Measurements from ENCODE around the gene PCDHGA7. TPM values are rescaled to one million over a fixed set of nuclear protein-coding genes. Genes with fewer than 3 reads are reported as not detected.
A peak's percentile ranks its signal among the peaks of the same experiment; 100 is the strongest.
"Not testable (repeated sequence)": the region's sequence is repeated elsewhere in the genome, so short reads cannot be mapped to it uniquely, and the experiment has no call there.

The PCDHGA7 gene
- polyA plus RNA-seq, 4 donors = 0.30 to 0.32 TPM; not detected in 2

GRCh38 chr5:141403387-141403786 lies 20.8 kb downstream of the PCDHGA7 start:
- FAIRE-seq (no peak), DNase-seq (no peak)
- no peak overlapping the region for H3K4me3 ChIP-seq (ENCODE audit: low read depth in 1 of 3, low read length in 3 of 3)
- H3K27ac ChIP-seq (ENCODE audit: low read depth in 1 of 3, low read length in 2 of 3) = no peak overlapping the region
- H3K27me3 ChIP-seq (ENCODE audit: control insufficient read depth in 3 of 3, insufficient read depth in 3 of 3, low read length in 3 of 3) = peaks cover 0 to 58% (median 34%) of the 10 kb centered on the region in 3 donors
- no peaks in the 10 kb centered on the region for H3K36me3 ChIP-seq (ENCODE audit: control insufficient read depth in 3 of 3, insufficient read depth in 2 of 3, low read depth in 1 of 3, low read length in 3 of 3)
- no peaks in the 10 kb centered on the region for H3K4me1 ChIP-seq (ENCODE audit: control insufficient read depth in 3 of 3, insufficient read depth in 2 of 3, low read depth in 1 of 3, low read length in 2 of 3)
- WGBS, 3 donors = 31 to 45% (median 41%) methylated on average over 22 of the region's 22 CpGs
- H3K9me3 ChIP-seq (ENCODE audit: control insufficient read depth in 2 of 2, insufficient read depth in 1 of 2, low read depth in 1 of 2, low read length in 1 of 2) = peaks cover 0 to 64% of the 10 kb centered on the region in 2 donors

- 11 to 29% (median 25%) methylated on average over 44 to 51 of the region's 51 CpGs for WGBS, 3 donors
- not testable (repeated sequence) for FAIRE-seq
- peak within 1 kb of the TSS in 2 of 3 donors; percentile 1 to 26 for H3K4me3 ChIP-seq (ENCODE audit: low read depth in 1 of 3, low read length in 3 of 3)
Observed at GRCh38 chr5:141407790-141408505, 25.4 kb downstream of the PCDHGA7 start, which contains the start of gene PCDHGB6. TSS of gene PCDHGB6 (plus strand) at chr5:141408021. CDS start at chr5:141408203, 182 bp downstream.

GRCh38 chr5:141409598-141410306 lies 27.2 kb downstream of the PCDHGA7 start:
- no peak for FAIRE-seq
- 25 to 51% (median 50%) methylated on average over 63 to 64 of the region's 64 CpGs for WGBS, 3 donors
- DNase-seq = no peak
- Histone ChIP-seq H3K27ac (ENCODE audit: low read depth in 1 of 3, low read length in 2 of 3) (no peak overlapping the region), H3K4me1 (ENCODE audit: control insufficient read depth in 3 of 3, insufficient read depth in 2 of 3, low read depth in 1 of 3, low read length in 2 of 3) (no peaks in the 10 kb centered on the region), H3K27me3 (ENCODE audit: control insufficient read depth in 3 of 3, insufficient read depth in 3 of 3, low read length in 3 of 3) (peaks cover 0 to 60% (median 33%) of the 10 kb centered on the region in 3 donors), H3K9me3 (ENCODE audit: control insufficient read depth in 2 of 2, insufficient read depth in 1 of 2, low read depth in 1 of 2, low read length in 1 of 2) (peaks cover 3 to 73% of the 10 kb centered on the region in 2 donors), H3K4me3 (ENCODE audit: low read depth in 1 of 3, low read length in 3 of 3) (no peak overlapping the region), H3K36me3 (ENCODE audit: control insufficient read depth in 3 of 3, insufficient read depth in 2 of 3, low read depth in 1 of 3, low read length in 3 of 3) (no peaks in the 10 kb centered on the region)

More at GRCh38 chr5:141407790-141408505, 25.4 kb downstream of the PCDHGA7 start, which contains the start of gene PCDHGB6:
- DNase-seq = peak; percentile 16 to 58
- not testable (repeated sequence) for H3K4me1 ChIP-seq (ENCODE audit: control insufficient read depth in 3 of 3, insufficient read depth in 2 of 3, low read depth in 1 of 3, low read length in 2 of 3); H3K27ac ChIP-seq (ENCODE audit: low read depth in 1 of 3, low read length in 2 of 3); H3K36me3 ChIP-seq (ENCODE audit: control insufficient read depth in 3 of 3, insufficient read depth in 2 of 3, low read depth in 1 of 3, low read length in 3 of 3)
- Histone ChIP-seq H3K27me3 (ENCODE audit: control insufficient read depth in 3 of 3, insufficient read depth in 3 of 3, low read length in 3 of 3) (peaks cover 0 to 62% (median 34%) of the 10 kb centered on the region in 3 donors), H3K9me3 (ENCODE audit: control insufficient read depth in 2 of 2, insufficient read depth in 1 of 2, low read depth in 1 of 2, low read length in 1 of 2) (peaks cover 3 to 73% of the 10 kb centered on the region in 2 donors)

GRCh38 chr5:141411575-141411974 lies 29.0 kb downstream of the PCDHGA7 start:
- Histone ChIP-seq H3K4me3 (ENCODE audit: low read depth in 1 of 3, low read length in 3 of 3) (no peak overlapping the region), H3K27ac (ENCODE audit: low read depth in 1 of 3, low read length in 2 of 3) (no peak overlapping the region), H3K9me3 (ENCODE audit: control insufficient read depth in 2 of 2, insufficient read depth in 1 of 2, low read depth in 1 of 2, low read length in 1 of 2) (peaks cover 3 to 66% of the 10 kb centered on the region in 2 donors), H3K27me3 (ENCODE audit: control insufficient read depth in 3 of 3, insufficient read depth in 3 of 3, low read length in 3 of 3) (peaks cover 0 to 60% (median 27%) of the 10 kb centered on the region in 3 donors), H3K4me1 (ENCODE audit: control insufficient read depth in 3 of 3, insufficient read depth in 2 of 3, low read depth in 1 of 3, low read length in 2 of 3) (no peaks in the 10 kb centered on the region), H3K36me3 (ENCODE audit: control insufficient read depth in 3 of 3, insufficient read depth in 2 of 3, low read depth in 1 of 3, low read length in 3 of 3) (no peaks in the 10 kb centered on the region)
- 45 to 61% (median 52%) methylated on average over 3 of the region's 3 CpGs for WGBS, 3 donors
- no peak for FAIRE-seq
- DNase-seq = no peak

- no peak for FAIRE-seq
- no peaks in the 10 kb centered on the region for H3K4me1 ChIP-seq (ENCODE audit: control insufficient read depth in 3 of 3, insufficient read depth in 2 of 3, low read depth in 1 of 3, low read length in 2 of 3)
- no peaks in the 10 kb centered on the region for H3K36me3 ChIP-seq (ENCODE audit: control insufficient read depth in 3 of 3, insufficient read depth in 2 of 3, low read depth in 1 of 3, low read length in 3 of 3)
- 11 to 16% (median 15%) methylated on average over 31 of the region's 31 CpGs for WGBS, 3 donors
- H3K4me3 ChIP-seq (ENCODE audit: low read depth in 1 of 3, low read length in 3 of 3) = peak within 1 kb of the TSS; percentile 34 to 48 (median 41)
- peaks cover 0 to 58% (median 24%) of the 10 kb centered on the region in 3 donors for H3K27me3 ChIP-seq (ENCODE audit: control insufficient read depth in 3 of 3, insufficient read depth in 3 of 3, low read length in 3 of 3)
- H3K9me3 ChIP-seq (ENCODE audit: control insufficient read depth in 2 of 2, insufficient read depth in 1 of 2, low read depth in 1 of 2, low read length in 1 of 2) = peaks cover 3 to 70% of the 10 kb centered on the region in 2 donors
- H3K27ac ChIP-seq (ENCODE audit: low read depth in 1 of 3, low read length in 2 of 3) = no peak within 1 kb of the TSS
- peak; percentile 61 to 71 for DNase-seq
Observed at GRCh38 chr5:141412854-141413539, 30.5 kb downstream of the PCDHGA7 start, which contains the start of gene PCDHGA10. TSS of gene PCDHGA10 (plus strand) at chr5:141412987. CDS start at chr5:141413176, 189 bp downstream.

- Histone ChIP-seq H3K27me3 (ENCODE audit: control insufficient read depth in 3 of 3, insufficient read depth in 3 of 3, low read length in 3 of 3) (peaks cover 0 to 57% (median 25%) of the 10 kb centered on the region in 3 donors), H3K27ac (ENCODE audit: low read depth in 1 of 3, low read length in 2 of 3) (no peak overlapping the region), H3K36me3 (ENCODE audit: control insufficient read depth in 3 of 3, insufficient read depth in 2 of 3, low read depth in 1 of 3, low read length in 3 of 3) (no peaks in the 10 kb centered on the region), H3K4me3 (ENCODE audit: low read depth in 1 of 3, low read length in 3 of 3) (peak overlapping the region in 2 of 3 donors; percentile 34 to 48), H3K4me1 (ENCODE audit: control insufficient read depth in 3 of 3, insufficient read depth in 2 of 3, low read depth in 1 of 3, low read length in 2 of 3) (no peaks in the 10 kb centered on the region), H3K9me3 (ENCODE audit: control insufficient read depth in 2 of 2, insufficient read depth in 1 of 2, low read depth in 1 of 2, low read length in 1 of 2) (peaks cover 5 to 70% of the 10 kb centered on the region in 2 donors)
- 15 to 23% (median 17%) methylated on average over 24 to 25 of the region's 25 CpGs for whole genome bisulfite sequencing, 3 donors
- FAIRE-seq (no peak), DNase-seq (peak; percentile 41 to 44)
Observed at GRCh38 chr5:141413540-141414069, 31.1 kb downstream of the PCDHGA7 start.

GRCh38 chr5:141414548-141415274 lies 32.2 kb downstream of the PCDHGA7 start:
- not testable (repeated sequence) for DNase-seq; FAIRE-seq; H3K27ac ChIP-seq (ENCODE audit: low read depth in 1 of 3, low read length in 2 of 3); H3K4me3 ChIP-seq (ENCODE audit: low read depth in 1 of 3, low read length in 3 of 3); H3K36me3 ChIP-seq (ENCODE audit: control insufficient read depth in 3 of 3, insufficient read depth in 2 of 3, low read depth in 1 of 3, low read length in 3 of 3); H3K4me1 ChIP-seq (ENCODE audit: control insufficient read depth in 3 of 3, insufficient read depth in 2 of 3, low read depth in 1 of 3, low read length in 2 of 3)
- H3K27me3 ChIP-seq (ENCODE audit: control insufficient read depth in 3 of 3, insufficient read depth in 3 of 3, low read length in 3 of 3) = peaks cover 0 to 56% (median 27%) of the 10 kb centered on the region in 3 donors
- 33 to 57% (median 50%) methylated on average over 38 to 46 of the region's 46 CpGs for WGBS, 3 donors
- H3K9me3 ChIP-seq (ENCODE audit: control insufficient read depth in 2 of 2, insufficient read depth in 1 of 2, low read depth in 1 of 2, low read length in 1 of 2) = peaks cover 10 to 70% of the 10 kb centered on the region in 2 donors

Measured in small intestine (tissue), 7 donors.